NCI-H82 (cell line): Measurements from ENCODE around the gene GLT8D1.

ENCODE experiments used
- DNase-seq: peaks from one replicate; lab custom pipeline; 2025; lab: John Stamatoyannopoulos, UW

GLT8D1 gene

GRCh38 chr3:52712291-52713212 is 7.0 kb upstream of the GLT8D1 start:
- no peak for DNase-seq

GRCh38 chr3:52710512-52710911 is 4.9 kb upstream of the GLT8D1 start:
- no peak for DNase-seq

- no peak for DNase-seq
Measured at GRCh38 chr3:52707585-52707984, 2.0 kb upstream of the GLT8D1 start.

GRCh38 chr3:52705438-52705687 is 228 bp downstream of the GLT8D1 start:
- DNase-seq: no peak

- peak; percentile 54 for DNase-seq
Measured at GRCh38 chr3:52704611-52705437, 767 bp downstream of the GLT8D1 start.

GRCh38 chr3:52703341-52703740 is 2.2 kb downstream of the GLT8D1 start:
- DNase-seq: no peak

GRCh38 chr3:52697632-52697965 is 8.0 kb downstream of the GLT8D1 start:
- no peak for DNase-seq

GRCh38 chr3:52696830-52697631 is 8.6 kb downstream of the GLT8D1 start:
- DNase-seq: no peak

- no peak for DNase-seq
Measured at GRCh38 chr3:52695798-52696671, 9.6 kb downstream of the GLT8D1 start.

GRCh38 chr3:52694528-52695189 is 10.9 kb downstream of the GLT8D1 start:
- DNase-seq: no peak

GRCh38 chr3:52693071-52693470 is 12.5 kb downstream of the GLT8D1 start:
- no peak for DNase-seq

- DNase-seq: no peak
Measured at GRCh38 chr3:52690560-52690959, 15.0 kb downstream of the GLT8D1 start.

- DNase-seq: no peak
Measured at GRCh38 chr3:52689151-52689550, 16.4 kb downstream of the GLT8D1 start.

GRCh38 chr3:52688266-52688665 is 17.3 kb downstream of the GLT8D1 start:
- DNase-seq: no peak

GRCh38 chr3:52685709-52686691 is 19.6 kb downstream of the GLT8D1 start, which contains the start of the genes GNL3 and PBRM1:
TSS of gene GNL3 (plus strand) at chr3:52686032. CDS start at chr3:52686093, 61 bp downstream.
TSS of gene PBRM1 (minus strand) at chr3:52685913.
- DNase-seq: peak; percentile 94

- DNase-seq: peak; percentile 87
Measured at GRCh38 chr3:52685285-52685708, 20.3 kb downstream of the GLT8D1 start.

GRCh38 chr3:52684184-52684583 is 21.4 kb downstream of the GLT8D1 start:
- DNase-seq: no peak

GRCh38 chr3:52683611-52684010 is 22.0 kb downstream of the GLT8D1 start:
- no peak for DNase-seq

- peak; percentile 37 for DNase-seq
Measured at GRCh38 chr3:52682016-52682415, 23.6 kb downstream of the GLT8D1 start.

- no peak for DNase-seq
Measured at GRCh38 chr3:52681596-52681995, 24.0 kb downstream of the GLT8D1 start.
